GM12872 (cell line): ENCODE data around the gene WDR31.

ENCODE experiments used
- TF ChIP-seq, protein P1 (sequence below): IDR thresholded peaks from 3 replicates; pipeline ENCODE4 v1.5.1; 2011; ENCODE audit warnings: low read depth, mild to moderate bottlenecking, low read length, moderate library complexity; ENCODE audit not compliant: insufficient read depth

Gene WDR31

GRCh38 chr9:113359385-113359784 is 19.3 kb upstream of the WDR31 start:
- TF ChIP-seq, protein P1, sequence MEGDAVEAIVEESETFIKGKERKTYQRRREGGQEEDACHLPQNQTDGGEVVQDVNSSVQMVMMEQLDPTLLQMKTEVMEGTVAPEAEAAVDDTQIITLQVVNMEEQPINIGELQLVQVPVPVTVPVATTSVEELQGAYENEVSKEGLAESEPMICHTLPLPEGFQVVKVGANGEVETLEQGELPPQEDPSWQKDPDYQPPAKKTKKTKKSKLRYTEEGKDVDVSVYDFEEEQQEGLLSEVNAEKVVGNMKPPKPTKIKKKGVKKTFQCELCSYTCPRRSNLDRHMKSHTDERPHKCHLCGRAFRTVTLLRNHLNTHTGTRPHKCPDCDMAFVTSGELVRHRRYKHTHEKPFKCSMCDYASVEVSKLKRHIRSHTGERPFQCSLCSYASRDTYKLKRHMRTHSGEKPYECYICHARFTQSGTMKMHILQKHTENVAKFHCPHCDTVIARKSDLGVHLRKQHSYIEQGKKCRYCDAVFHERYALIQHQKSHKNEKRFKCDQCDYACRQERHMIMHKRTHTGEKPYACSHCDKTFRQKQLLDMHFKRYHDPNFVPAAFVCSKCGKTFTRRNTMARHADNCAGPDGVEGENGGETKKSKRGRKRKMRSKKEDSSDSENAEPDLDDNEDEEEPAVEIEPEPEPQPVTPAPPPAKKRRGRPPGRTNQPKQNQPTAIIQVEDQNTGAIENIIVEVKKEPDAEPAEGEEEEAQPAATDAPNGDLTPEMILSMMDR, result no peak

DNA sequence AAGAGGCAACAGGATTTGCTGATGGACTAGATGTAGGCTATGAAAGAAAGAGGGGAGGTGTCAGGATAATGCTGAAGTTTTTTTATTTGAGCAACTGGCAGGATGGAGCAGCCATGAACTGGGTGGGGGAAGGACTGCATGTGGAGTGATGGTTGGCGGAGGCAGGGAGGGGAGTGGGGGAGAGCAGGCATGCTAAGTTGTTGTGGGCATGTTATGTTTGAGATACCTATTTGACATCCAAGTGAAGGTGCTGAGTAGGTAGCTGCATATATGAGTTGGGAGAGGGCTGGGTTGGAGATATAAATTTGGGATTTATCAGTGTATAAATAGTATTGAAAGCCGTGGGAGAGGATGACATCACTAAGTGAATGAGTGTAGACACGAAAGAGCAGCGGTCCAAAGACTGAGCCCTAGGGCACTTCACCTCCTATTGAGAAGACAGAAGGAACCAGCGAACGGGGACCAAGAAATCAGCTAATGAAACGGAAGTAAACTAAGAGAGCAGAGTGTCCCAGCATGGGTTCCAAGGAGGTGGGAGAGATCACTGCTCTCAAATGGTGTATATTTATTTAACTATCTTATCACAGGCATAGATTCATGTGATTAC is 16.7 kb upstream of the WDR31 start:
- TF ChIP-seq, protein P1, result no peak

DNA sequence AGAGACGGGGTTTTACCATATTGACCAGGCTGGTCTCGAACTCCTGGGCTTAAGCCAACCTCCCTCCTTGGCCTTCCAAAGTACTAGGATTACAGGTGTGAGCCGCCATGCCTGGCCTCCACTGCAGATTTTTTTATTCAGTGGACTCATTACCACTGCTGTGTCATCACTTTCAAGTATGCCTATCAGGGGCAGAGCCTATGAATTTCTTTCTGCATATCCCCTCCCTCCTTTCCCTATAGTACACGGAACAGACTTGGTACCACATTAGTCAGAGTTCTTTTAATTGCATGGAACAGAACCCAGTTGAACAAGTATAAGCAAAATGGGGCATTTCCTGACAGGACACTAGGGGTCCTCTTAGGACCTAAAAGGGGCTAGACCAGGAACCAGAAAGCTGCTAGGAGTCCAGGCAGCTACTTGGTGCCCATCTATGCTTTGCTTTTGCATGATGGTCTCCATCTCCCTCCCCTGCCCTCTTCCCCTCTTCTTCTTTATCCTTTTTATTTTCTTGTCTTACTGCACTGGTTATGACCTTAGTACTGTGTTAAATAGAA is 15.0 kb upstream of the WDR31 start:
- TF ChIP-seq, protein P1, result no peak

DNA sequence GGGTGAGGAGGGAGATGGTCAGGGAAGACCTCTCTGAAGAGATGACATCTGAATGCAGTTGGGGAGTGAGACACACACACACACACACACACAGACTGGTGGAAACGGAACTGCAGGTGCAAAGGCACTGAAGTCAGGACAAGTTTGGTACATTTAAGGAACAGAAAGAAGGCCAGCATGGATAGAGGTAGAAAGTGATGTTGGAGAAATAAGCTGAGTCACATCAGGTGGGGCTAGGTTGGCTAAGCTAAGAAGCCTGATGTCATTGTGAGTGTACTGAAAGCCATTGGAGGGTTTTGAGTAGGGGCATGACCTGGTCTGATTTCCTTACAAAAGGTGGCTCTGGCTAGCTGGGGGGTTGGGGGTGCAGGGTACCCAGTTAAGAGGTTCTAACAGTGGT is 12.3 kb upstream of the WDR31 start:
- TF ChIP-seq, protein P1, result no peak

DNA sequence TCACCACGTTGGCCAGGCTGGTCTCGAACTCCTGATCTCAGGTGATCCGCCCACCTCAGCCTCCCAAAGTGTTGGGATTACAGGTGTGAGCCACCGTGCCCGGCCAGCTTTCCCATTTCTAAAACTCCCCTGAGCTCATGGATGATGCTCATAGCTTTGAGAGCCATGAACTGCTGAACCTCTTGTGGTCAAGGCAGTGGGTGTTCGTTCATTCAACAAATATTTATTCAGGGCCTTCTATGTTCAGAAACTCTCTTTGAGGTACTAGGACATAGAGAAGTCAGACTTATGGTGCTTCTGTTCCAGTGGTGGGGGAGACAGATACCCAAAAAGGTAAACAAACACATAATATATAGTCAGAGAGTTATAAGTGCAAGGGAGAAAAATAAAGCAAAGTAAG is 11.9 kb upstream of the WDR31 start:
- TF ChIP-seq, protein P1, result no peak

GRCh38 chr9:113350937-113351336 is 10.9 kb upstream of the WDR31 start:
- TF ChIP-seq, protein P1, result no peak

GRCh38 chr9:113350107-113350661 is 10.1 kb upstream of the WDR31 start:
- TF ChIP-seq, protein P1, result no peak
